Uterus (tissue), 4 donors: ENCODE results near the gene ATP10A. TPM values are rescaled to one million over a fixed set of nuclear protein-coding genes. Genes with fewer than 3 reads are reported as not detected.

Source experiments
- DNase-seq, 2 donors: peaks; one replicate each; pipeline ENCODE4 v3.0.0-alpha.2; 2019 to 2020
- H3K27ac ChIP-seq, 2 donors: fragments of 200-600 bp; sonication (generic); 1 replicate in 1 of 2; 2 replicates in 1 of 2; pipeline ENCODE4 v1.5.1; 2016 to 2018
- H3K27me3 ChIP-seq, 2 donors: fragments of 200-600 bp; sonication (generic); one replicate each; pipeline ENCODE4 v1.5.1; 2018 to 2019; ENCODE audit warnings: control low read depth in 1 of 2
- H3K36me3 ChIP-seq, 2 donors: fragments of 200-600 bp; sonication (generic); one replicate each; pipeline ENCODE4 v1.5.1; 2019; ENCODE audit warnings: control low read depth in 1 of 2
- H3K4me1 ChIP-seq, 2 donors: fragments of 200-600 bp; sonication (generic); one replicate each; pipeline ENCODE4 v1.5.1; 2018 to 2019; ENCODE audit warnings: control low read depth in 1 of 2
- H3K4me3 ChIP-seq, 2 donors: fragments of 200-600 bp; sonication (generic); 1 replicate in 1 of 2; 2 replicates in 1 of 2; pipeline ENCODE4 v1.5.1; 2018 to 2019; ENCODE audit warnings: mild to moderate bottlenecking in 1 of 2
- H3K9me3 ChIP-seq, 2 donors: fragments of 200-600 bp; sonication (generic); one replicate each; pipeline ENCODE4 v1.5.1; 2019; ENCODE audit warnings: control low read depth in 1 of 2
- CTCF ChIP-seq, 4 experiments: fragments of 200-600 bp in 2 of 4; fragments of 450-650 bp in 2 of 4; sonication (generic) in 2 of 4; IDR thresholded peaks; one replicate each; pipeline ENCODE4 v1.5.1; 2016 to 2019; ENCODE audit warnings: antibody characterized with exemption in 4 of 4, mild to moderate bottlenecking in 2 of 4, moderate library complexity in 1 of 4
- POLR2A ChIP-seq, 2 donors: fragments of 450-650 bp; IDR thresholded peaks; one replicate each; pipeline ENCODE4 v1.6.1; 2016; ENCODE audit warnings: antibody characterized with exemption in 2 of 2, mild to moderate bottlenecking in 1 of 2, moderate library complexity in 1 of 2
- intact Hi-C: fragments of 100-400 bp; cut with DNase I; formaldehyde crosslinking; loops from one replicate; pipeline ENCODE4 v1.15.1; 2023; ENCODE audit warnings: low total_unique reads
- total RNA-seq, 4 donors: library from RNA; depleted of rRNA in 3 of 4; stranded (reverse); fragments of >200 nt in 3 of 4; gene quantifications; one replicate each; pipeline versions ENCODE4 v1.1.0 to v1.2.4, GENCODE V29; 2014 to 2023
- donor health status: DM: yes; HTN: yes; CAD: no.

ATP10A gene
- total RNA-seq, 4 donors from 2014 or later: 0.29 to 3.8 (median 2.5) TPM

- no peak for DNase-seq
- Histone ChIP-seq H3K36me3 (no peaks in the 10 kb centered on the region), H3K4me1 (no peaks in the 10 kb centered on the region), H3K9me3 (no peaks in the 10 kb centered on the region), H3K27ac (no peak overlapping the region), H3K4me3 (no peak overlapping the region), H3K27me3 (no peaks in the 10 kb centered on the region)
- no peak for TF ChIP-seq CTCF (IDR thresholded peaks at IDR 0.05)
- no peak for TF ChIP-seq POLR2A (IDR thresholded peaks at IDR 0.05)
- intact Hi-C loops: no loop called here
Observed at GRCh38 chr15:25909325-25909724, 46.2 kb upstream of the ATP10A start.

- Histone ChIP-seq H3K36me3 (no peaks in the 10 kb centered on the region), H3K9me3 (no peaks in the 10 kb centered on the region), H3K4me3 (no peak overlapping the region), H3K27ac (no peak overlapping the region), H3K4me1 (no peaks in the 10 kb centered on the region), H3K27me3 (no peaks in the 10 kb centered on the region)
- TF ChIP-seq POLR2A (IDR thresholded peaks at IDR 0.05) (no peak), CTCF (IDR thresholded peaks at IDR 0.05) (no peak)
- intact Hi-C loops: no loop called here
- DNase-seq: no peak
Observed at GRCh38 chr15:25905140-25905539, 42.0 kb upstream of the ATP10A start.

- no peaks in the 10 kb centered on the region for H3K4me1 ChIP-seq
- H3K27ac ChIP-seq: no peak overlapping the region
Observed at GRCh38 chr15:25903024-25903581, 40.0 kb upstream of the ATP10A start.

GRCh38 chr15:25901811-25902605 lies 38.9 kb upstream of the ATP10A start:
- no peak overlapping the region for H3K4me3 ChIP-seq
- intact Hi-C loops: no loop called here
- no peaks in the 10 kb centered on the region for H3K27me3 ChIP-seq
- TF ChIP-seq POLR2A (IDR thresholded peaks at IDR 0.05) (no peak), CTCF (IDR thresholded peaks at IDR 0.05) (no peak)
- H3K4me1 ChIP-seq: no peaks in the 10 kb centered on the region
- H3K9me3 ChIP-seq: no peaks in the 10 kb centered on the region
- no peaks in the 10 kb centered on the region for H3K36me3 ChIP-seq
- H3K27ac ChIP-seq: no peak overlapping the region
- no peak for DNase-seq

More at GRCh38 chr15:25903024-25903581, 40.0 kb upstream of the ATP10A start:
- DNase-seq: no peak
- Histone ChIP-seq H3K27me3 (no peaks in the 10 kb centered on the region), H3K9me3 (no peaks in the 10 kb centered on the region), H3K4me3 (no peak overlapping the region), H3K36me3 (no peaks in the 10 kb centered on the region)
- TF ChIP-seq POLR2A (IDR thresholded peaks at IDR 0.05) (no peak), CTCF (IDR thresholded peaks at IDR 0.05) (no peak)
- intact Hi-C loops: no loop called here

GRCh38 chr15:25900901-25901300 lies 37.8 kb upstream of the ATP10A start:
- Histone ChIP-seq H3K4me3 (no peak overlapping the region), H3K9me3 (no peaks in the 10 kb centered on the region), H3K27ac (no peak overlapping the region), H3K27me3 (no peaks in the 10 kb centered on the region), H3K4me1 (no peaks in the 10 kb centered on the region), H3K36me3 (no peaks in the 10 kb centered on the region)
- intact Hi-C loops: no loop called here
- TF ChIP-seq POLR2A (IDR thresholded peaks at IDR 0.05) (no peak), CTCF (IDR thresholded peaks at IDR 0.05) (no peak)
- no peak for DNase-seq
